CD4-positive, CD25-positive, alpha-beta regulatory T cell (primary cell): ENCODE data around the gene HNRNPUL1. TPM values are rescaled to one million over a fixed set of nuclear protein-coding genes. Genes with fewer than 3 reads are reported as not detected.

Source experiments
- ATAC-seq, 2 donors: fragments of 150-1000 bp; cut with Tn5 transposase; one replicate each; pipeline ENCODE4 v1.10.0; 2021; ENCODE audit warnings: low read depth in 2 of 2, moderate number of reproducible peaks in 2 of 2, moderate library complexity in 1 of 2
- DNase-seq, 3 donors: peaks; one replicate each; pipeline versions ENCODE4 v3.0.0 to v3.0.0-alpha.2; 2012 to 2022; ENCODE audit warnings: mixed read lengths in 1 of 3
- H3K27ac ChIP-seq: one replicate; pipeline ENCODE4 v1.7.0; 2013; ENCODE audit warnings: mild to moderate bottlenecking, low read length; ENCODE audit not compliant: insufficient read depth, poor library complexity, severe bottlenecking
- H3K27me3 ChIP-seq: one replicate; pipeline ENCODE4 v1.7.0; 2013; ENCODE audit warnings: low read length; ENCODE audit not compliant: control insufficient read depth, insufficient read depth
- H3K36me3 ChIP-seq: one replicate; pipeline ENCODE4 v1.7.0; 2013; ENCODE audit warnings: mild to moderate bottlenecking, low read length, moderate library complexity; ENCODE audit not compliant: control insufficient read depth, insufficient read depth
- H3K4me1 ChIP-seq: 2 replicates; pipeline ENCODE4 v1.7.0; 2013; ENCODE audit warnings: mild to moderate bottlenecking, low read length; ENCODE audit not compliant: insufficient read depth, control insufficient read depth, poor library complexity, severe bottlenecking
- H3K4me3 ChIP-seq: one replicate; pipeline ENCODE4 v1.7.0; 2013; ENCODE audit warnings: low read depth, mild to moderate bottlenecking, low read length, moderate library complexity
- H3K9me3 ChIP-seq, 2 experiments: 1 replicate in 1 of 2; 2 replicates in 1 of 2; pipeline ENCODE4 v1.7.0; 2013; ENCODE audit warnings: low read length in 2 of 2, mild to moderate bottlenecking in 1 of 2, moderate library complexity in 1 of 2; ENCODE audit not compliant: control insufficient read depth in 2 of 2
- H3K27ac Mint-ChIP-seq, 3 donors: one replicate each; pipeline ENCODE4 v1.8.0; 2020 to 2022; ENCODE audit warnings: mild to moderate bottlenecking in 3 of 3, mixed read lengths in 3 of 3, moderate library complexity in 2 of 3
- H3K27me3 Mint-ChIP-seq: one replicate; pipeline ENCODE4 v1.8.0; 2022; ENCODE audit warnings: mild to moderate bottlenecking, mixed read lengths
- H3K36me3 Mint-ChIP-seq: one replicate; pipeline ENCODE4 v1.8.0; 2020; ENCODE audit warnings: mixed read lengths
- H3K4me1 Mint-ChIP-seq, 4 donors: one replicate each; pipeline ENCODE4 v1.8.0; 2020 to 2022; ENCODE audit warnings: mixed read lengths in 4 of 4, mild to moderate bottlenecking in 1 of 4
- H3K4me3 Mint-ChIP-seq, 4 donors: one replicate each; pipeline ENCODE4 v1.8.0; 2020 to 2022; ENCODE audit warnings: mild to moderate bottlenecking in 4 of 4, mixed read lengths in 4 of 4, moderate library complexity in 3 of 4
- H3K9me3 Mint-ChIP-seq, 7 donors: one replicate each; pipeline ENCODE4 v1.8.0; 2020 to 2022; ENCODE audit warnings: mixed read lengths in 7 of 7, mild to moderate bottlenecking in 3 of 7, moderate library complexity in 2 of 7
- polyA plus RNA-seq, 4 donors: library from polyadenylated mRNA; unstranded; fragments of 300-500 nt; fragmentation: Illumina TruSeq; gene quantifications; one replicate each; pipeline ENCODE4 v1.2.3, GENCODE V29; 2021
- total RNA-seq: library from RNA; stranded (reverse); gene quantifications from one replicate; pipeline ENCODE4 v1.2.3, GENCODE V29; 2022

HNRNPUL1 gene
- total and polyA plus RNA-seq, 5 donors from 2014 or later: 39.3 to 354 (median 50.4) TPM

DNA sequence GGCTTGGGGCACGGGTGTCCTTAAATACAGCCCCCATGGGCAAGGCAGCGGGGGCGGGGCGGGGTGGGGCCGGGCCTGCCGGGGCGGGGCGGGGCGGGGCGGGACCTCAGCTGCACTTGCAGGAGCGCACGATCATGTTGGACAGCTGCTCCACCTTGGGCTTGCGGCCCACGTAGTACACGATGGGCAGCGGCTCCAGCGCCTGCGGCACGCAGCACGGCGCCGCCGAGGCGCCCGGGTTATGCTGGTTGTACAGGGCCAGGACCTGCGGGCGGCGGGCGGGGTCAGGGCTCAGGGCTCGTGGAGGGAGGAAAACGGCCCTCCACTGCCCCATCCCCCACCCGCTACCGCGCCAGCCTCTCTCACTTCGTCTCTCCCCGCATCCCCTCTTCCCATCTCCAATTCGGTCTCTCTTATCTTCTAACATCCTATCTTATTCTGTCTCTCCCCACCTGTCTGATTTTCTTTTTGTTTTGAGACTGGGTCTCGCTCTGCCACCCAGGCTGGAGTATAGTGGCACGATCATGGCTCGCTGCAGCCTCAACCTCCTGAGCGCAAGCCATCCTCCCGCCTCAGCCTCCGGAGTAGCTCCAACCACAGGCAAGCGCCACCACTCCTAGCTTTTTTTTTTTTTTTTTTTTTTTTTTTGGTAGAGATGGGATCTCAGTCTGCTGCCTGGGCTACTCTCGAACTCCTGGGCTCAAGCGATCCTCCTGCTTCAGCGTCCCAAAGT is 66.9 kb downstream of the HNRNPUL1 start:
- Histone ChIP-seq H3K27me3 (no peaks in the 10 kb centered on the region), H3K4me3 (no peak overlapping the region), H3K27ac (no peak overlapping the region), H3K4me1 (peaks cover 54% of the 10 kb centered on the region), H3K36me3 (peaks cover 53% of the 10 kb centered on the region), H3K9me3 (no peaks in the 10 kb centered on the region)
- Mint-ChIP-seq H3K27me3 (peaks cover 4% of the 10 kb centered on the region), H3K4me1 (peaks cover 19 to 64% (median 38%) of the 10 kb centered on the region in 4 donors), H3K4me3 (peak overlapping the region in 3 of 4 donors; percentile 12 to 84 (median 66)), H3K36me3 (peaks cover 32% of the 10 kb centered on the region), H3K9me3 (peaks cover 0 to 2% (median 0%) of the 10 kb centered on the region in 7 donors), H3K27ac (peak overlapping the region in 2 of 3 donors; percentile 80 to 97)
- no peak for DNase-seq
- ATAC-seq: no peak

DNA sequence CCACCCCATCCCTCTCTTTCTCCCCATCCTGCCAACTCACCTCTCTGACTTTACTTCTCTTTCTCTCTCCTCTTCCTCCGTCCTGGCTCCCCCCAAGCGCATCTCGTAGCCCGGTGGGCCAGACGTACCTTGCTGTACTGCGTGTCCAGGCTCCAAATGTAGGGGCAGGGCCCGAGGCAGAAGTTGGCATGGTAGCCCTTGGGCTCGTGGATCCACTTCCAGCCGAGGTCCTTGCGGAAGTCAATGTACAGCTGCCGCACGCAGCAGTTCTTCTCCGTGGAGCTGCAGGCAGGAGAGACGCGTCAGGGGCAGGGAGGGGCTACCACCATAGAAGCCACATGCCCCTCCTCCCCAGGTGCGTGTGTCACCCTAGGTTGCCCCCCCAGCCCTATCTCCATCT is 67.8 kb downstream of the HNRNPUL1 start:
- DNase-seq (no peak), ATAC-seq (no peak)
- Mint-ChIP-seq H3K36me3 (peaks cover 32% of the 10 kb centered on the region), H3K27me3 (peaks cover 4% of the 10 kb centered on the region), H3K27ac (peak overlapping the region in 1 of 3 donors; percentile 97), H3K4me3 (no peak overlapping the region), H3K4me1 (peaks cover 16 to 60% (median 32%) of the 10 kb centered on the region in 4 donors), H3K9me3 (peaks cover 0 to 2% (median 0%) of the 10 kb centered on the region in 7 donors)
- Histone ChIP-seq H3K4me1 (peaks cover 45% of the 10 kb centered on the region), H3K27ac (peak overlapping the region; percentile 15), H3K4me3 (no peak overlapping the region), H3K9me3 (no peaks in the 10 kb centered on the region), H3K27me3 (no peaks in the 10 kb centered on the region), H3K36me3 (peaks cover 60% of the 10 kb centered on the region)

DNA sequence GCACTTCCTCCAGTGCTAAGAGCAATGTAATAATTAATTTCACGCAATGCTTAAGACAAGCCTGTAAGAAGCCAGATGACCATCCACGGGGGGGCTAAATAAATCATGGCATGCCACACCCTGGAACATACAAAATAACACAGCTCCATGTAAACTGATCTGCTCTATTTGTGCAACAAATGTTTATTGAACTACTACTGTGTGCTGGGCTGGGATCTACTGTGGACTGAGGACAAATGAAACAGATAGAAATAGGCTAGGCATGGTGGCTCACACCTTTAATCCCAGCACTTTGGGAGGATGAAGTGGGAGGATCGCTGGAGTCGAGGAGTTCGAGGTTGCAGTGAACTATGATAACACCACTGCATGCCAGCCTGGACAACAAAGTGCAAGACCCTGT is 68.3 kb downstream of the HNRNPUL1 start:
- peaks cover 40% of the 10 kb centered on the region for H3K4me1 ChIP-seq
- H3K27ac Mint-ChIP-seq: peak overlapping the region in 2 of 3 donors; percentile 69 to 82
- H3K36me3 ChIP-seq: peaks cover 65% of the 10 kb centered on the region
- ATAC-seq (no peak), DNase-seq (no peak)
- H3K36me3 Mint-ChIP-seq: peaks cover 33% of the 10 kb centered on the region
- H3K4me1 Mint-ChIP-seq: peaks cover 15 to 58% (median 30%) of the 10 kb centered on the region in 4 donors
- peak overlapping the region; percentile 15 for H3K27ac ChIP-seq
- H3K4me3 Mint-ChIP-seq: no peak overlapping the region
- H3K9me3 ChIP-seq: no peaks in the 10 kb centered on the region
- peaks cover 0 to 2% (median 0%) of the 10 kb centered on the region in 7 donors for H3K9me3 Mint-ChIP-seq
- no peak overlapping the region for H3K4me3 ChIP-seq
- peaks cover 4% of the 10 kb centered on the region for H3K27me3 Mint-ChIP-seq
- H3K27me3 ChIP-seq: no peaks in the 10 kb centered on the region

DNA sequence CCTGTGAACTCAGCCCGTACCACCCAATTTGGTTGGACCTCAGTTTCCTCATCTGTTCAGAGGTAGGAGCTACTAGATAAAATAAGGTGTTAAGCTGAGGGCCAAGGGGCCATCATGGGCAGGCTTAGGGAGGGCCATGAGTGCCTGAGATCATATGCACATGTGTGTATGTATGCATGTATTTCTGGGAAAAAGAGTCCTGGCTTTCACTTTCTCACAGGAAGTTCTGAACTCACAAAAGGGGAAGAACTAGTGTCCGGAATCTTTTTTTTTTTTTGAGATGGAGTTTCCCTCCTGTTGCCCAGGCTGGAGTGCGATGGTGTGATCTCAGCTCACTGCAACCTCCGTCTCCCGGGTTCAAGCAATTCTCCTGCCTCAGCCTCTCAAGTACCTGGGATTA is 70.6 kb downstream of the HNRNPUL1 start:
- H3K36me3 Mint-ChIP-seq: peaks cover 38% of the 10 kb centered on the region
- H3K9me3 Mint-ChIP-seq: peaks cover 0 to 2% (median 0%) of the 10 kb centered on the region in 7 donors
- Histone ChIP-seq H3K9me3 (no peaks in the 10 kb centered on the region), H3K27ac (no peak overlapping the region), H3K36me3 (peaks cover 82% of the 10 kb centered on the region), H3K4me3 (no peak overlapping the region), H3K27me3 (no peaks in the 10 kb centered on the region), H3K4me1 (peaks cover 21% of the 10 kb centered on the region)
- ATAC-seq (no peak), DNase-seq (no peak)
- H3K4me1 Mint-ChIP-seq: peaks cover 10 to 51% (median 23%) of the 10 kb centered on the region in 4 donors
- H3K27ac Mint-ChIP-seq: no peak overlapping the region
- H3K4me3 Mint-ChIP-seq: no peak overlapping the region
- peaks cover 4% of the 10 kb centered on the region for H3K27me3 Mint-ChIP-seq

DNA sequence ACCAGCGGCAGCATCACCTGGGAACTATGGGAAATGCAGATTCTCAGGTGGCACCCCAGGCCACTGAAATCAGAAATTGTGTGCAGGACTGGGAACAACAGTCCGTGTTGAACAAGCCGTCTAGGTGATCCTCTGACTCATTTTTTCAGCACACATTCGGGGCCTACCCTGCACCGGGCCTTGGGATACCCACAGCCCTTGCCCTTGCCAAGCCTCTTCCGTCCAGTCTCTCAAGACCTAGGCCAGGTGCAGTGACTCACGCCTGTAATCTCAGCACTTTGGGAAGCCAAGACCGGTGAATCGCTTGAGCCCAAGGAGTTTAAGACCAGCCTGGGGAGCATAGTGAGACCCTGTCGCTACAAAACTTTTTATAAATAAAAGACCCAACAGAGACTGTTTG is 71.3 kb downstream of the HNRNPUL1 start:
- H3K4me3 Mint-ChIP-seq: no peak overlapping the region
- no peak for ATAC-seq
- Histone ChIP-seq H3K27me3 (no peaks in the 10 kb centered on the region), H3K36me3 (peaks cover 84% of the 10 kb centered on the region), H3K27ac (no peak overlapping the region), H3K4me1 (peaks cover 15% of the 10 kb centered on the region), H3K9me3 (no peaks in the 10 kb centered on the region), H3K4me3 (no peak overlapping the region)
- peaks cover 7 to 50% (median 23%) of the 10 kb centered on the region in 4 donors for H3K4me1 Mint-ChIP-seq
- no peak for DNase-seq
- no peak overlapping the region for H3K27ac Mint-ChIP-seq
- H3K36me3 Mint-ChIP-seq: peaks cover 37% of the 10 kb centered on the region
- H3K27me3 Mint-ChIP-seq: peaks cover 4% of the 10 kb centered on the region
- peaks cover 0 to 2% (median 0%) of the 10 kb centered on the region in 7 donors for H3K9me3 Mint-ChIP-seq

DNA sequence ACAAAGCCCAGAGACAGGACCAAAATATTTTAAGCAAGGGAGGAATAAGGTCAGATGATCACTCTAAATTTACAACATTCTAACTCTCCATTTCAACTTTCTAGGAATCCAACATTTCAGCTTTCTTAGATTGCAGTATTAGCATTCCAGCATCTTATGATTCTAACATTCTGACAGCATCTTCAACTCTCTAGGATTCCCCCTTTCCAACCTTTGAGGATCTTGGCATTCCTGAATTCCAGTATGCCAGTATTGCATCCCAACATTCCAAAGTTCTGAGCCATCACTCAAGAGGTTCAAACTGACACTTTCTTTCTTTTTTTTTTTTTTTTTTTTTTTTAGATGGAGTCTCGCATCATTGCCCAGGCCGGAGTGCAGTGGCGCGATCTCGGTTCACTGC is 75.8 kb downstream of the HNRNPUL1 start:
- peaks cover 40% of the 10 kb centered on the region for H3K4me1 ChIP-seq
- H3K27me3 Mint-ChIP-seq: no peaks in the 10 kb centered on the region
- H3K4me1 Mint-ChIP-seq: peaks cover 5 to 63% (median 34%) of the 10 kb centered on the region in 4 donors
- no peak overlapping the region for H3K27ac Mint-ChIP-seq
- H3K27me3 ChIP-seq: no peaks in the 10 kb centered on the region
- H3K4me3 Mint-ChIP-seq: peak overlapping the region in 1 of 4 donors; percentile 72
- H3K36me3 ChIP-seq: peaks cover 76% of the 10 kb centered on the region
- no peak for ATAC-seq
- no peak overlapping the region for H3K4me3 ChIP-seq
- DNase-seq: no peak
- H3K27ac ChIP-seq: no peak overlapping the region
- no peaks in the 10 kb centered on the region for H3K9me3 Mint-ChIP-seq
- no peaks in the 10 kb centered on the region for H3K9me3 ChIP-seq
- peaks cover 31% of the 10 kb centered on the region for H3K36me3 Mint-ChIP-seq

DNA sequence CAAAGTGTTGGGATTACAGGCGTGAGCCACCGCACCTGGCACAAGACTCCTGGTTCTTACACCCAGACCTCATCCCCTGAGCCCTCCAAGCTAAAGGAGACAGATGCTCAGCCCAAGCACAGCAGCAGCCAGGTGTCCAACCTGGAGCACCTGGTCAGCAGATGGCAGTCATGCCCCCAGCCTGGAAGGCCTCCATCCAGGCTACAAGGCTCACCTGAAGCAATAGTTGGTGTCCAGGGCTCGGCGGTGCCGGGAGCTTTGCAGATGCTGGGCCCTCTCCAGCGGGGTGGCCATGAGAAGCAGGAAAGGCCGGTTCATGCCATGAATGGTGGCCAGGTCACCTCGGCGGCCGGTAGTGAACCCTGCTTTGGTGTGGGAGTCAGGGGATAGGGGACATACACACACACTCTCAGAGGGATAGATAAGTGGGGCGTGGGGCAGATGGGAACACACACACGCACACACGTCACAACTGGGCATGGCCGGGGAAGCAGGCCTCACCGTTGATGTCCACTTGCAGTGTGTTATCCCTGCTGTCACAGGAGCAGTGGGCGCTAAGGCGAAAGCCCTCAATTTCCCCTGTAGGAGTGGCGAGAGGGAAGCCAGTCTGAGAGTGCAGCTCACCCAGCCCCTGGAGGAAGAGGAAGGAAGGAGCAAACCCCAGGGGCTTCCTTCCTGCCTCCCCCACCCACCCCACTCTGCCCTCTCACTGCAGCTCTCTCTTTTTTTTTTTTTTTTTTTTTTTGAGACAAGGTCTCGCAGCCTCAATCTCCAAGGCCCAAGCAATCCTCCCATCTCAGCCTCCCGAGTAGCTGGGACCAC is 77.7 kb downstream of the HNRNPUL1 start:
- peaks cover 31% of the 10 kb centered on the region for H3K36me3 Mint-ChIP-seq
- peaks cover 5 to 64% (median 39%) of the 10 kb centered on the region in 4 donors for H3K4me1 Mint-ChIP-seq
- Histone ChIP-seq H3K27ac (no peak overlapping the region), H3K4me1 (peaks cover 43% of the 10 kb centered on the region), H3K36me3 (peaks cover 73% of the 10 kb centered on the region), H3K4me3 (no peak overlapping the region), H3K9me3 (no peaks in the 10 kb centered on the region), H3K27me3 (no peaks in the 10 kb centered on the region)
- H3K4me3 Mint-ChIP-seq: peak overlapping the region in 3 of 4 donors; percentile 55 to 77 (median 73)
- no peaks in the 10 kb centered on the region for H3K27me3 Mint-ChIP-seq
- DNase-seq: peak in 1 of 3 donors; percentile 58
- peak overlapping the region in 1 of 3 donors; percentile 64 for H3K27ac Mint-ChIP-seq
- no peaks in the 10 kb centered on the region for H3K9me3 Mint-ChIP-seq
- no peak for ATAC-seq
